GM18498 (cell line): ENCODE results near the gene RAMP3.
"Not testable (repeated sequence)": the region's sequence is repeated elsewhere in the genome, so short reads cannot be mapped to it uniquely, and the experiment has no call there.

ENCODE experiments used
- ATAC-seq: cut with Tn5 transposase; IDR thresholded peaks from one replicate; pipeline ENCODE4 v1.9.1; 2021; ENCODE audit warnings: mild to moderate bottlenecking, moderate library complexity; ENCODE audit not compliant: unreplicated experiment

The RAMP3 gene

GRCh38 chr7:45157653-45158401 is at the start of gene RAMP3:
RAMP3 (plus strand) TSS chr7:45157791; CDS start chr7:45157829, 38 bp downstream.
- ATAC-seq, result no peak

GRCh38 chr7:45108863-45109262 is 48.7 kb upstream of the RAMP3 start:
- ATAC-seq, result no peak

GRCh38 chr7:45111298-45112223 is 46.0 kb upstream of the RAMP3 start, which contains the start of gene TBRG4:
TBRG4 (minus strand) TSS chr7:45111697; CDS start chr7:45109237, 2,460 bp downstream.
- peak; percentile 97 for ATAC-seq

- ATAC-seq, result no peak
Observed at GRCh38 chr7:45112648-45113047, 44.9 kb upstream of the RAMP3 start.

- ATAC-seq, result not testable (repeated sequence)
Observed at GRCh38 chr7:45114257-45114656, 43.3 kb upstream of the RAMP3 start.

GRCh38 chr7:45114926-45115325 is 42.7 kb upstream of the RAMP3 start:
- ATAC-seq, result no peak

- no peak for ATAC-seq
Observed at GRCh38 chr7:45116048-45116447, 41.5 kb upstream of the RAMP3 start.

- no peak for ATAC-seq
Observed at GRCh38 chr7:45117582-45117981, 40.0 kb upstream of the RAMP3 start.

- ATAC-seq, result no peak
Observed at GRCh38 chr7:45118292-45118691, 39.3 kb upstream of the RAMP3 start.

GRCh38 chr7:45118889-45119331 is 38.7 kb upstream of the RAMP3 start:
- no peak for ATAC-seq

GRCh38 chr7:45119550-45119949 is 38.0 kb upstream of the RAMP3 start:
- no peak for ATAC-seq

- ATAC-seq, result no peak
Observed at GRCh38 chr7:45122975-45123860, 34.4 kb upstream of the RAMP3 start.

- no peak for ATAC-seq
Observed at GRCh38 chr7:45123913-45124710, 33.5 kb upstream of the RAMP3 start.

- ATAC-seq, result no peak
Observed at GRCh38 chr7:45125193-45125904, 32.2 kb upstream of the RAMP3 start.

- ATAC-seq, result no peak
Observed at GRCh38 chr7:45126201-45126600, 31.4 kb upstream of the RAMP3 start.

GRCh38 chr7:45126920-45127319 is 30.7 kb upstream of the RAMP3 start:
- ATAC-seq, result no peak

GRCh38 chr7:45129181-45129800 is 28.3 kb upstream of the RAMP3 start:
- no peak for ATAC-seq

GRCh38 chr7:45129906-45130305 is 27.7 kb upstream of the RAMP3 start:
- no peak for ATAC-seq

GRCh38 chr7:45130910-45131309 is 26.7 kb upstream of the RAMP3 start:
- no peak for ATAC-seq
